K562 (cell line): ENCODE measurements around the gene KIAA2012. TPM values are rescaled to one million over a fixed set of nuclear protein-coding genes. Genes with fewer than 3 reads are reported as not detected.

ENCODE experiments used
- CXXC5 ChIP-seq: fragments of 250-450 bp; sonication (Bioruptor Pico); IDR thresholded peaks from 2 replicates; pipeline ENCODE4 v1.8.0; 2022; ENCODE audit warnings: inconsistent platforms, mild to moderate bottlenecking, moderate library complexity
- PATZ1 ChIP-seq: fragments of 250-450 bp; sonication (Bioruptor Pico); IDR thresholded peaks from 2 replicates; pipeline ENCODE4 v1.5.0; 2020; ENCODE audit warnings: mild to moderate bottlenecking, borderline replicate concordance
- PPARD ChIP-seq: fragments of 250-450 bp; sonication (Bioruptor Pico); IDR thresholded peaks from 2 replicates; pipeline ENCODE4 v1.8.0; 2022; ENCODE audit warnings: inconsistent platforms, mild to moderate bottlenecking, moderate library complexity
- REST ChIP-seq, 2 experiments: fragments of 450-650 bp; formaldehyde crosslinking in 1 of 2; IDR thresholded peaks; 2 replicates each; pipeline versions ENCODE4 v1.4.0 to v1.6.1; 2014 to 2020; ENCODE audit warnings: mild to moderate bottlenecking in 2 of 2, borderline replicate concordance in 1 of 2, low read depth in 1 of 2
- SIRT6 ChIP-seq: IDR thresholded peaks from one replicate; pipeline ENCODE4 v1.6.1; 2012; ENCODE audit warnings: low read depth, mild to moderate bottlenecking, control low read depth, inconsistent platforms, low read length, moderate library complexity
- SP2 ChIP-seq: IDR thresholded peaks from 2 replicates; pipeline ENCODE4 v1.6.1; 2011; ENCODE audit warnings: mild to moderate bottlenecking, low read depth, low read length, moderate library complexity; ENCODE audit not compliant: poor library complexity, severe bottlenecking; ENCODE audit errors: extremely low read depth
- SREBF2 ChIP-seq: sonication (generic); formaldehyde crosslinking; IDR thresholded peaks from 2 replicates; pipeline ENCODE4 v1.4.0; 2020; ENCODE audit warnings: mild to moderate bottlenecking, missing genetic modification reagents
- TCF3 ChIP-seq: sonication (generic); formaldehyde crosslinking; IDR thresholded peaks from 2 replicates; pipeline ENCODE4 v1.4.0; 2020; ENCODE audit warnings: mild to moderate bottlenecking, missing genetic modification reagents
- ZNF398 ChIP-seq: fragments of 250-450 bp; sonication (Bioruptor Pico); IDR thresholded peaks from 2 replicates; pipeline ENCODE4 v1.8.0; 2021; ENCODE audit warnings: moderate library complexity, mild to moderate bottlenecking, inconsistent platforms
- polyA plus RNA-seq, 8 experiments: library from polyadenylated mRNA; depleted of rRNA in 4 of 8; stranded (reverse) in 5 of 8; unstranded in 3 of 8; fragments of >200 nt; fragmentation: Nextera tagmentation in 2 of 8; fragmentation: Illumina TruSeq in 1 of 8; extraction: Ambion mirVana in 2 of 8; extraction: Trizol in 1 of 8; gene quantifications; 2 replicates each; pipeline versions ENCODE4 v1.2.1 to v1.2.3, GENCODE V29; 2011 to 2014; ENCODE audit warnings: inconsistent platforms in 1 of 8, missing spikeins in 1 of 8
- total RNA-seq, 7 experiments: library from RNA; depleted of rRNA in 6 of 7; stranded (reverse); fragments of >200 nt in 6 of 7; fragmentation: Illumina TruSeq in 2 of 7; extraction: Trizol in 2 of 7; gene quantifications; 2 replicates each; pipeline versions ENCODE4 v1.2.1 to v1.2.3, GENCODE V29; 2011 to 2021; ENCODE audit warnings: low replicate concordance in 1 of 7

The KIAA2012 gene
- total and polyA plus RNA-seq, 9 of the 15 experiments (the other 6 are each of a cell fraction or from before 2014, with no cell fraction given): not detected

GRCh38 chr2:202033317-202034248, 39.5 kb upstream of the KIAA2012 start, which contains the start of gene FZD7 (continued):
- TF ChIP-seq REST (IDR thresholded peaks at IDR 0.05; ENCODE audit: borderline replicate concordance) (no peak), REST (CRISPR knock-in tag; IDR thresholded peaks at IDR 0.05; ENCODE audit: low read depth) (peak; percentile 53; the same call in 1 of the 2 replicates), PATZ1 (CRISPR knock-in tag) (no peak), SREBF2 (CRISPR knock-in tag) (no peak), SIRT6 (no peak), ZNF398 (CRISPR knock-in tag) (no peak), CXXC5 (CRISPR knock-in tag) (peak; percentile 66), PPARD (CRISPR knock-in tag) (no peak), SP2 (peak; percentile 55), TCF3 (CRISPR knock-in tag) (no peak)
